K562 (cell line): ENCODE measurements around the gene WNT7B.

Experiments used
- CREB5 ChIP-seq: fragments of 250-450 bp; sonication (Bioruptor Pico); IDR thresholded peaks from 2 replicates; pipeline ENCODE4 v1.5.0; 2020; ENCODE audit warnings: mild to moderate bottlenecking
- CTCF ChIP-seq, 3 experiments: IDR thresholded peaks in 2 of 3; conservative IDR thresholded peaks in 1 of 3; 2 replicates each; pipeline ENCODE4 v1.5.1; 2011 to 2012; ENCODE audit warnings: low read length in 3 of 3, mild to moderate bottlenecking in 3 of 3, control low read depth in 2 of 3, improper control_type of control experiment in 1 of 3, inconsistent platforms in 1 of 3, low read depth in 1 of 3, mixed read lengths in 1 of 3, moderate library complexity in 1 of 3; ENCODE audit not compliant: insufficient read depth in 2 of 3
- DDX20 ChIP-seq: fragments of 450-650 bp; IDR thresholded peaks from 2 replicates; pipeline ENCODE4 v1.6.1; 2016; ENCODE audit warnings: missing genetic modification characterization, low read depth, mild to moderate bottlenecking, missing compliant biosample characterization, moderate library complexity
- E4F1 ChIP-seq: fragments of 250-450 bp; sonication (Bioruptor Pico); IDR thresholded peaks from 2 replicates; pipeline ENCODE4 v1.5.0; 2021; ENCODE audit warnings: mild to moderate bottlenecking, borderline replicate concordance
- MXI1 ChIP-seq: IDR thresholded peaks from 2 replicates; pipeline ENCODE4 v1.6.1; 2011; ENCODE audit warnings: low read depth, mild to moderate bottlenecking, improper control_type of control experiment, low read length
- NBN ChIP-seq: fragments of 450-650 bp; IDR thresholded peaks from 2 replicates; pipeline ENCODE4 v1.6.1; 2016; ENCODE audit warnings: low read depth, mild to moderate bottlenecking
- NELFE ChIP-seq: IDR thresholded peaks from 2 replicates; pipeline ENCODE4 v1.6.1; 2011; ENCODE audit warnings: mild to moderate bottlenecking; ENCODE audit not compliant: insufficient read depth, insufficient read length
- NFATC3 ChIP-seq: fragments of 450-650 bp; IDR thresholded peaks from 2 replicates; pipeline ENCODE4 v1.6.1; 2017; ENCODE audit warnings: mild to moderate bottlenecking
- RBFOX2 ChIP-seq: fragments of 200-400 bp; formaldehyde crosslinking; IDR thresholded peaks from 2 replicates; pipeline ENCODE4 v1.6.1; 2017; ENCODE audit warnings: low read depth, mild to moderate bottlenecking, low read length, moderate library complexity
- RNF219 ChIP-seq: fragments of 250-450 bp; sonication (Bioruptor Pico); IDR thresholded peaks from 2 replicates; pipeline ENCODE4 v1.5.0; 2022; ENCODE audit warnings: mild to moderate bottlenecking
- TEAD1 ChIP-seq, 2 experiments: fragments of 450-650 bp in 1 of 2; sonication (generic) in 1 of 2; formaldehyde crosslinking; IDR thresholded peaks; 2 replicates each; pipeline versions ENCODE4 v1.4.0 to v1.8.0; 2020 to 2022; ENCODE audit warnings: mild to moderate bottlenecking in 2 of 2, missing genetic modification reagents in 1 of 2
- TSHZ1 ChIP-seq: fragments of 250-450 bp; sonication (Bioruptor Pico); IDR thresholded peaks from 2 replicates; pipeline ENCODE4 v1.4.0; 2020; ENCODE audit warnings: mild to moderate bottlenecking, moderate library complexity

- TF ChIP-seq TEAD1 (CRISPR knock-in tag; IDR thresholded peaks at IDR 0.05) = no peak
- no peak for TF ChIP-seq TSHZ1 (CRISPR knock-in tag)
- TF ChIP-seq CTCF (IDR thresholded peaks at IDR 0.05 in 2 of 3, conservative IDR thresholded peaks at IDR 0.05 in 1 of 3; ENCODE audit: insufficient read depth in 2 of 3, low read depth in 1 of 3, low read length in 3 of 3) = no peak
- TF ChIP-seq RNF219 = no peak
- no peak for TF ChIP-seq RBFOX2
- TF ChIP-seq DDX20 = no peak
- TF ChIP-seq MXI1 = no peak
- no peak for TF ChIP-seq CREB5 (CRISPR knock-in tag)
- no peak for TF ChIP-seq NELFE
- TF ChIP-seq NBN = no peak
- no peak for TF ChIP-seq NFATC3
- TF ChIP-seq E4F1 (CRISPR knock-in tag) = no peak
These were observed 22.5 kb upstream of the WNT7B start for GRCh38 chr22:45999379-45999971.
